ENCODE data around the gene MUC22.

MUC22 gene

DNA sequence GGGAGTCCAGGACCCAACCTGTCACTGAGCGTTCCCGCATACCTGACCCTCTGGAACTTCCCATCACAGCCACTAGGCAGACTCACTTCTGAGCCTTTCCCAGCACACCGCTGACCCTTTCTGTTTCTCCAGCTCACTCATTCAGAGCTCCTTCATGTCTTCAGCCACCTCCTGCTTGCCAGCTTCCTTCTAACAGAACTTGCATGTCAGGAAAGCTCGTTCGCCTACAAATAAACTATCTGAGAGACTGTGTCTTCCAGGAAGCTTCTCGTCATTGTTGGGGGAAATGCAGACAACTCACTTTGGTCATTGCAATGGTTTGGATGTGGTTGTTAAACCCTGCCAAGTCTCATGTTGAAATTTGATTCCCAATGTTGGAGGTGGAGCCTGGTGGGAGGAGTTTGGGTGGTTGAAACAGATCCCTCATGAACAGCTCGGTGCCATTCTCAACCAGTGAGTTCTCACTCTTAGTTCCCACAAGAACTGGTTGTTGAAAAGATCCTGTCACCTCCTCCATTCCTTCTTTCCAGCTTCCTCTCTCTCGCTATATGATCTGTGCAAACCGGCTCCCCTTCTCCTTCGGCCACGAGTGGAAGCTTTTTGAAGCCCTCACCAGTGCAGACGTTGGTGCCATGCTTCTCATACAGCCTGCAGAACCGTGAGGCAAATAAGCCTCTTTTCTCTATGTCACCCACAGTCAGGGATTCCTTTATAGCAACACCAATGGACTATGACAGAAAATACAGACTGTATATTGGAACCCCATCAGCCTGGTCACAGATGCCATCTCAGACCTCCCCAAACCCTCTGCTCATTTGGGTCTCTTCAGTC lies 28.1 kb upstream of the MUC22 start:
- TF ChIP-seq, protein P1, sequence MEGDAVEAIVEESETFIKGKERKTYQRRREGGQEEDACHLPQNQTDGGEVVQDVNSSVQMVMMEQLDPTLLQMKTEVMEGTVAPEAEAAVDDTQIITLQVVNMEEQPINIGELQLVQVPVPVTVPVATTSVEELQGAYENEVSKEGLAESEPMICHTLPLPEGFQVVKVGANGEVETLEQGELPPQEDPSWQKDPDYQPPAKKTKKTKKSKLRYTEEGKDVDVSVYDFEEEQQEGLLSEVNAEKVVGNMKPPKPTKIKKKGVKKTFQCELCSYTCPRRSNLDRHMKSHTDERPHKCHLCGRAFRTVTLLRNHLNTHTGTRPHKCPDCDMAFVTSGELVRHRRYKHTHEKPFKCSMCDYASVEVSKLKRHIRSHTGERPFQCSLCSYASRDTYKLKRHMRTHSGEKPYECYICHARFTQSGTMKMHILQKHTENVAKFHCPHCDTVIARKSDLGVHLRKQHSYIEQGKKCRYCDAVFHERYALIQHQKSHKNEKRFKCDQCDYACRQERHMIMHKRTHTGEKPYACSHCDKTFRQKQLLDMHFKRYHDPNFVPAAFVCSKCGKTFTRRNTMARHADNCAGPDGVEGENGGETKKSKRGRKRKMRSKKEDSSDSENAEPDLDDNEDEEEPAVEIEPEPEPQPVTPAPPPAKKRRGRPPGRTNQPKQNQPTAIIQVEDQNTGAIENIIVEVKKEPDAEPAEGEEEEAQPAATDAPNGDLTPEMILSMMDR (IDR thresholded peaks at IDR 0.05; ENCODE audit: insufficient read depth, low read length, poor library complexity, severe bottlenecking) = no peak
- TF ChIP-seq EZH2phosphoT487 (conservative IDR thresholded peaks at IDR 0.05; ENCODE audit: low read length) = no peak
- no peaks in the 10 kb centered on the region for H3K27me3 ChIP-seq (ENCODE audit: low read length)
- H3K9me2 ChIP-seq (replicated peaks; ENCODE audit: insufficient read depth, low read length) = no peaks in the 10 kb centered on the region
- no peaks in the 10 kb centered on the region for H3K9me3 ChIP-seq (ENCODE audit: insufficient read depth, low read length)
- no peaks in the 10 kb centered on the region for H3K79me2 ChIP-seq (ENCODE audit: insufficient read depth, low read length)
- no peaks in the 10 kb centered on the region for H3K36me3 ChIP-seq (ENCODE audit: low read length)
- no peak overlapping the region for H3K9ac ChIP-seq (ENCODE audit: low read length)
- no peak overlapping the region for H2AFZ ChIP-seq (ENCODE audit: low read depth, low read length, severe bottlenecking)
- no peak overlapping the region for H3K4me2 ChIP-seq (ENCODE audit: low read depth, low read length, poor library complexity, severe bottlenecking)
- H3K27ac ChIP-seq (ENCODE audit: low read depth, low read length) = no peak overlapping the region
- no peak overlapping the region for H3K4me3 ChIP-seq (ENCODE audit: insufficient read depth, low read length, poor library complexity, severe bottlenecking)
- no peaks in the 10 kb centered on the region for H3F3A ChIP-seq (ENCODE audit: insufficient read depth)
- H4K20me1 ChIP-seq (ENCODE audit: low read depth, low read length) = no peaks in the 10 kb centered on the region

DNA sequence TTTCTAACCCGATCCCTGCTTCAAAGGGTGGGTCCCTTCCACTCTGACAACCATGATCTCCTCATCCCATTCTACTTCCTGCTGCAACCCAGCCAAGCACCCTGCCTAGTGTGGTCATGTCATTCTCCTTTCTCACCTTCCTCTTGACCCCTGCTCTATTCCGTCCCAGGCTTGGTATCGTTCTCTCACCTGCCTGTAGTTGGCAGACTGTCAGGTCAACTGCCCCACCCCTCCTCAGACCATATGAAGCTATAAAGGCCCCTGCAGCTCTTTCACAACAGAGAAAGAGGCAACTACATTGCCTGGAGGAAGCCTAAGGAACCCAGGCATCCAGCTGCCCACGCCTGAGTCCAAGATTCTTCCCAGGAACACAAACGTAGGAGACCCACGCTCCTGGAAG lies 26.8 kb upstream of the MUC22 start, which contains the start of gene MUC21:
Gene MUC21 (plus strand): TSS at position 280 of the 400 bp plus-strand sequence. CDS start 241 bp downstream, outside the sequence.
- H3K9ac ChIP-seq (ENCODE audit: low read length) = no peak within 1 kb of the TSS
- no peaks in the 10 kb centered on the region for H3K79me2 ChIP-seq (ENCODE audit: insufficient read depth, low read length)
- H3K9me3 ChIP-seq (ENCODE audit: insufficient read depth, low read length) = no peaks in the 10 kb centered on the region
- TF ChIP-seq EZH2phosphoT487 (conservative IDR thresholded peaks at IDR 0.05; ENCODE audit: low read length) = no peak
- TF ChIP-seq, protein P1 (IDR thresholded peaks at IDR 0.05; ENCODE audit: insufficient read depth, low read length, poor library complexity, severe bottlenecking) = no peak
- H3K9me2 ChIP-seq (replicated peaks; ENCODE audit: insufficient read depth, low read length) = no peaks in the 10 kb centered on the region
- H3F3A ChIP-seq (ENCODE audit: insufficient read depth) = no peaks in the 10 kb centered on the region
- H4K20me1 ChIP-seq (ENCODE audit: low read depth, low read length) = no peaks in the 10 kb centered on the region
- no peaks in the 10 kb centered on the region for H3K36me3 ChIP-seq (ENCODE audit: low read length)
- no peak within 1 kb of the TSS for H3K27ac ChIP-seq (ENCODE audit: low read depth, low read length)
- H3K4me2 ChIP-seq (ENCODE audit: low read depth, low read length, poor library complexity, severe bottlenecking) = no peak within 1 kb of the TSS
- no peak within 1 kb of the TSS for H2AFZ ChIP-seq (ENCODE audit: low read depth, low read length, severe bottlenecking)
- H3K4me3 ChIP-seq (ENCODE audit: insufficient read depth, low read length, poor library complexity, severe bottlenecking) = no peak within 1 kb of the TSS
- no peaks in the 10 kb centered on the region for H3K27me3 ChIP-seq (ENCODE audit: low read length)

DNA sequence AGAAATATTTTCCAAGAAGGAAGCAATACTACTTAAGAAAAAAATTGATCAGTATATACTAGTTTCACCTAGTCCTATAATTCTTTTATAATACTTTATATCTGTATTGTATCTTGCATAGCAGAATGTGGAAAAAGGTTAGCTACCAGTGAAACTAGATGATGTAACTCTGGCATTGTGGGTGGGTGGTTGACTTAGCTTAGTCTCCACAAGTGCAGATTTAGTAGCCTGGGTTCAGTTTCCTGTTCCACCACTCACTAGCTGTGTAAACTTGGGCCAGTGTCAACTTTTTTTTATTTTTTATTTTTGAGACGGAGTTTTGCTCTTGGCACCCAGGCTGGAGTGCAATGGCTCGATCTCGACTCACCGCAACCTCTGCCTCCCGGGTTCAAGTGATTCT lies 24.8 kb upstream of the MUC22 start:
- TF ChIP-seq, protein P1 (IDR thresholded peaks at IDR 0.05; ENCODE audit: insufficient read depth, low read length, poor library complexity, severe bottlenecking) = no peak
- no peak for TF ChIP-seq EZH2phosphoT487 (conservative IDR thresholded peaks at IDR 0.05; ENCODE audit: low read length)
- Histone ChIP-seq H3F3A (ENCODE audit: insufficient read depth) (no peaks in the 10 kb centered on the region), H3K9ac (ENCODE audit: low read length) (no peak overlapping the region), H3K27ac (ENCODE audit: low read depth, low read length) (no peak overlapping the region), H3K27me3 (ENCODE audit: low read length) (no peaks in the 10 kb centered on the region), H4K20me1 (ENCODE audit: low read depth, low read length) (no peaks in the 10 kb centered on the region), H2AFZ (ENCODE audit: low read depth, low read length, severe bottlenecking) (no peak overlapping the region), H3K4me3 (ENCODE audit: insufficient read depth, low read length, poor library complexity, severe bottlenecking) (no peak overlapping the region), H3K36me3 (ENCODE audit: low read length) (no peaks in the 10 kb centered on the region), H3K4me2 (ENCODE audit: low read depth, low read length, poor library complexity, severe bottlenecking) (no peak overlapping the region), H3K9me3 (ENCODE audit: insufficient read depth, low read length) (no peaks in the 10 kb centered on the region), H3K79me2 (ENCODE audit: insufficient read depth, low read length) (no peaks in the 10 kb centered on the region), H3K9me2 (replicated peaks; ENCODE audit: insufficient read depth, low read length) (no peaks in the 10 kb centered on the region)
